ENCODE results near the gene ERC1.

ERC1 gene

DNA sequence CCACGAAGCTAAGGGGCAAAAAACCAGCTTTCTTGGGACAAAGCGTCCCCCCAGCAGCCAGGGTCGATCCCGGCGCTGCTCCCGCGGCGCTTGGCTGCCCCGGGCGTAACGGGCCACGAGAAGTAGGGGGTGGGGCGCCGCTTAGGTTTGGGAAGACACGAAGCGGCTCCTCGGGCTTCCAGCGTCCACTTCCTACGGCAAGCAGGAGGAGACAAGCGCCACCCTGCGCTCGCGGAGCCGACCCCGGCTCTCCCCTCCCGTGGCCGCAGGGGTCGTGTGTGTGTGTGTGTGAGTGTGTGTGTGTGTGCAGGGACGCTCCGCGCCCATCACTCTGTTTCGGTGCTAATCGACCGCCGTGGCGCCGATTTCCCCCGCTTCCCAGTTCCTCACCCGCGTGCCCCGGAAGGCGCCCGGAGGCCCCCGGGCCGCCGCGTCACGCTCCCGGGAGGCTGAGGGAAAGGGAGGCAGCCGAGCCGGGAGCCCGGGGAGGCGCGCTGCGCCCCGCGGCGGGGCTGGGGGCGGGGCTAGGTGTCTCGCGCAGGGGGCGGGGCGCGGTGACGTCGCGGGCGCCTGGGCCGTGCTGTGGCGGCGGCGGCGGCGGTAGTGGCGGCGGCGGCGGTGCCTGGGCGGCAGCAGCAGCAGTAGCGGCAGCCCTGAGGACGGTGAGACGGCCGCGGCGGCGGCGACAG, at the start of gene ERC1:
Gene ERC1, plus strand, starts transcription at position 563 of the 689 bp plus-strand sequence. CDS start 36,681 bp downstream, outside the sequence.
- DNase-seq: peak; percentile 70

DNA sequence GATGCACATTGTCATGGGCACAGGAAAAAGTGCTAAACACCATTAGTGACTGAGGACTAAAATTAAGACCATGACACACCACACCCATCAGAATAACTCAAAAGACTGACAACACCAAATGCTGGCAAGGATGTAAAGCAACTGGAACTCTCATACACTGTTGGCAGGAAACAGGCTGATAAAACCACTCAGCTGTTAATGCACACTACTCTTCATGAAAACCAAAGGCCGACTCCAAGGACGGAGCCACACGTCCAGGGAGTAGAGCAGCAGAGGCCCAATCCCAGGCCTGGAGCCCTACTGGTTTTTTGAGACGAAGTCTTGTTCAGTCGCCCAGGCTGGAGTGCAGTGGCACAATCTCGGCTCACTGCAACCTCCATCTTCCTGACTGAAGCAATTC, 48.0 kb upstream of the ERC1 start:
- no peak for DNase-seq

DNA sequence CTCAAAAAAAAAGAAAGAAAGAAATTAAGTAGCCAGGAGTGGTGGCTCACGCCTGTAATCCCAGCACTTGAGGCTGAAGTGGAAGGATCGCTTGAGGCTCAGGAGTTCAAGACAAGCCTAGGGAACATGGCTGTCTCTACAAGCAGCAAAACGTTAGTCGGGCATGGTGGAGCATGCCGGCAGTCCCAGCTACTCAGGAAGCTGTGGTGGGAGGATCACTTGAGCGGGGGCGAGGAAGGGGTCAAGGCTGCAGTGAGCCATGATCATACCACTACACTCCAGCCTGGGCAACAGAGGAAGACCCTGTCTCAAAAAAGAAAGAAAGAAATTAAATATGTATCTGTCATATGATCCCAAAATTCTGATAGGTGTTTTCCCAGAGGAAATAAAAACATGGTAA, 46.8 kb upstream of the ERC1 start:
- DNase-seq: no peak

DNA sequence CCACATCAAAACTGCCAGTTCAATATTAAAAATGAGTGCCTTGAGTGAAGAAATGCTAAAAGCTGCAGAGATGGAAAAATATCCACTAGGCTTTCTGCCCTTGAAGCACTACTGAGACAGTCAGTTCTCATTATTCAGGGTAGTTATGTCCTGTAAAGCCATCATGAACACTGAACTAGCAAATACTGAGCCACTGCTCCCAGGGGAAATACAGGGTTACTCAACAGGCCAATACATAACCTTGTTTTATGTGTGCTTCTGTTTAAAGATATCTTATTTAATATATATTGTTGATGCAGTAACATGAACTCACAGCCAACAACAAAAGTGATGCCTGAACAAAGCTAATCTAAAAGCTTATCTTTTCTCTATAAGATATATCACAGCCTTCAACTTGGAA, 44.8 kb upstream of the ERC1 start:
- DNase-seq: no peak

DNA sequence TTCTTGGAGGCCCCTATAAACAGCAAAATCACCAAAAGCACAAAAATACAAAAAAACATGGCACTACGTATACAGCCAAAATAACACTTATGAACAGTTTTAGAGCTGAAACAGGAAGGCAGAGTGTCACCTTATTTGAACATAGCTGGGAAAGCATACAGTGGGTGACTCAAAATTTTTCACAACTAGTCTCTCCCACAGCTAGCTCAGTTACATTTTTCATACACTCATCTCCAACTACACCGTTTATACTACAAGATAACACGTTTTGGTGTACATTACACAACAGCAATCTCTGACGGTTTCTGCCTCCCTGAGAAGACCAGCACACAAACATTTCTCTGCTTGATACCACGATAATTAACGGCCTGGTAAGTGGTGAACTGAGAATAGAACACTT, 44.4 kb upstream of the ERC1 start:
- DNase-seq: no peak

DNA sequence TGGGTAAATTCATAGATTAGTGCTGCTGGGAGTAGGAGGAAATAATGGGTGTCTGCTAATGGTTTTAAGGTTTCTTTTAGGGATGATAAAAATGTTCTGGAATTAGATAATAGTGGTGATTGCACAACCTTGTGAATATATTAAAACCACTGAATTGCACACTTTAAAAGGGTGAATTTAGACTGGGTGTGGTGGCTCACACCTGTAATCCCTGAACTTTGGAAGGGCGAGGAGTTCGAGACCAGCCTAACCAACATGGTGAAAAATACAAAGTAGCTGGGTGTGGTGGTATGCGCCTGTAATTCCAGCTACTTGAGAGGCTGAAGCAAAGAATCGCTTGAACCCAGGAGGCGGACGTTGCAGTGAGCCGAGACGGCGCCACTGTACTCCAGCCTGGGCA, 42.8 kb upstream of the ERC1 start:
- no peak for DNase-seq

DNA sequence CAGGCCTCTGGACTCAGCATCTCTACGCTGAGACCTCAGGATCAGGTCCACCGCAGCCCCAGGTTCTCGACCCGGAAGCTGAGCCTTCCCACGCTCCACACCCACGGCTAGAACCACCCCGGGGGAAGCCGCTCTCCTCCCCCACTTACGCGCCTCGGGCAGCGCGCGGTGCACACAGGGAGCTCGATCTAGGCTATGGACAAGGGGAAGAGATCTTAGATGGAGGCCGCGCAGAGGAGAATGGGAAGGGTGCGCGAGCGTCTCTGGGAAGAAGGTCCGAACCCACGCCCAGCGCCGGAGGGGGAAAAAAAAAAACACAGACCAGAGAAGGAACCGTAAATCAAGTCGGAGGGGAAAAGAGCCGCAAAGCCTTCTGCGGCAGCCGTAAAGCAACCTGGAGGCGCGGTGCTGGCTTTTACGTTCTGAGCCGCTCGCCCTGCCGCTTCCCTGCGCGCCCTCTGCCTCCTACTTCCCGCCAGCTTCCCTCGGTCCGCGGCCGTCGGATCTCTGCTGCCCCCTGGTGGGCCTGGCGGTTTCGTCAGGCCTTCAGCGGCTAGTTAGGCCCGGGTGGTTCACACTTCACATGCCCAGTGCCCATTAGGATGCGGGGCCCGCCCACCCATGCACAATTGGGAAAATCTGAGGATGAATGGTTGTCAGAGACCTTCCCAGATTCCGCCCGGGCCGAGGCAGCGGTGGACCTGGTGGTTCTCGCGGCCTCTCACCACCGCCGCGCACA, 41.4 kb upstream of the ERC1 start, which contains the start of gene RAD52:
Gene RAD52, minus strand, starts transcription at position 242 of the 739 bp plus-strand sequence. CDS start 16,636 bp downstream, outside the sequence.
- DNase-seq: peak; percentile 99

DNA sequence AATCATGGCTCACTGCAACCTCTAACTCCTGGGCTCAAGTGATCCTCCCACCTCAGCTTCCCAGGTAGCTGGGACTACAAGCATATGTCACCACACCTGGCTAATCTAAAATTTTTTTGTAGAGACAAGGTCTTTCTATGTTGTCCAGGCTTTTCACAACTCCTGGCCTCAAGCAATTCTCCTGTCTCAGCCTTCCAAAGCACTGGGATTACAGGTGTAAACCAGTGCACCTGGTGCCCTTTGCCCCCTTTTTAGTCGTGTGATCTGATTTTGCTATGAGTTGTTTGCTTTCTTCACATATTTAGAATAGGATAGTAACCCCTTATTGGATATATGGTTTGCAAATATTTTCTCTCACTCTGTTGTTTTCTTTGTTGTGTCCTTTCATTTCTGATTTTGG, 39.8 kb upstream of the ERC1 start:
- no peak for DNase-seq

DNA sequence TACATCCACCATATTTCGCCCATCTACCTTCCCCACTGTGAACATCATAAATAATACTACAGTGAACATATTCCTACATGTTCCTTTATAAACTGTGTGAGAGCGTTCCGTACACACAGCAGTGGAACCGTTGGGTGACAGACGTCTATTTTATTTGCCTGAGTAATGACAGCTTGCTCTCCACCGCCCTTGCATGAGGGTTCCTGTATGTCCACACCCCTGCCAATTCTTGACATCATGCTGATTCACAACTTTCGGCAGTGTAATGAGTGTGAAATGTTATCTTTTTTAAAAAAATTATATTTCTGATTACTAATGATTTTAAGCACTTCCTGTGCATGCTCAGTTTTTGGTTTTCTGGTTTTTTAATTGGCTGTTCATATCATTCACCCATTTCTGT, 37.2 kb upstream of the ERC1 start:
- no peak for DNase-seq

DNA sequence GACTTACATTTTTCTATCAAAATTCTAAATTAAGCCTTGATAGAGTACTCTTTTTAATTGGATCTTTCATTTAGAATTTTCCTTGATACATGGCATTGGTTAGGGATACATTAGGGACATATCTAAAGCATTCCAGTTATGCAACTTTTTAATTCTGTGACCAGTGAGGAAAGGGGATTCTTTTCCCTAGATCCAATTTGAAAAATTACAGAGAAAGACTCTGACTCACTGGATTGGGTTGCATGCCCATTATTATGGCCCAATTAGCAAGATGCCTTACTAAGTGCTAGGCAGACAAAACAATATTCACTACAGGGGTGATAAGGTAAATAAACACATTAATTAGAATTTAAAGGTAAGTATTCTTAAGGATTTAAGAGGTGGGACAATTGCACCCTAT, 36.3 kb upstream of the ERC1 start:
- DNase-seq: no peak

DNA sequence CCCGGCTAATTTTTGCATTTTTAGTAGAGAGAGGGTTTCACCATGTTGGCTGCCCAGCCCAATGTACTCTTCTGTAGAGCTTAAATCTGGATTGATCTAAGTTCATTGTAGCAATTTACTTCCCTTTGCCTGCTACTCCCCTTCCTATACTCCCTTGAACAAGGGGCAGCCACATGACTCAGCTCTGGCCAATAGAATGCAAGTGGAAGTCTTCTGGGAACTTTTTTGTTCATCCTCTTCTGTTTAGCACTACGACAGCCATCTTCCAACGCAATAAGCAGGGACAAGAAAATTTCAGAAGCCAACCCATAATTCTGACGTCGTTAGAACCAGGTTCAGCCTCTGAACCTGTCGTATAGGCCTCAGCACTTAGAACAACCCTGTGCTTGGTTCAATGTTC, 35.1 kb upstream of the ERC1 start:
- DNase-seq: no peak

DNA sequence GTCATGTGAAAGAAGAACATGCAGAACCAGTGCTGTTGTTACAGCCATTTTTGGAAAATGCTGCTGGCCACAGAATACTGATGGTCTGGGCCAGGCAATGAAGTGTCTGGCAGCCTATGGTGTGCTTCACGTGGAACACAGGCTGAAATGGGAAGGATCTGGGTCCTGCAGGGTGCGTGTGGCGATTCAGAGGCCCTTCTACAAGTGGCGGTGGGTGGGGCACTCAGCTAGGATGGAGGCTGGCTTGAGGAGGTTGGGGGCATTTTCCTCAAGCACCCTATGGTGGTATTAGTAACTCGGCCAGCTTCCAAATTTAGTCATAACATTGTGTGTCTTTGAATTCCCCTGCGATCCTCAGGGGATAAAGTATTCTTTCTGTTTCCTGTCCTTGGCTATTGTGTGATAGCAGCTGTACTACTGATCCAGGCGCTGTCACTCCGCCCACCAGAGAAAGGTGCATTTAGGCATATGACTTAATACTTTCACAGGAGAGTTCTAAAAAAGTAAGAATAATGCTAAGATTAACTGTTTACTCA, 32.4 kb upstream of the ERC1 start:
- peak; percentile 53 for DNase-seq

DNA sequence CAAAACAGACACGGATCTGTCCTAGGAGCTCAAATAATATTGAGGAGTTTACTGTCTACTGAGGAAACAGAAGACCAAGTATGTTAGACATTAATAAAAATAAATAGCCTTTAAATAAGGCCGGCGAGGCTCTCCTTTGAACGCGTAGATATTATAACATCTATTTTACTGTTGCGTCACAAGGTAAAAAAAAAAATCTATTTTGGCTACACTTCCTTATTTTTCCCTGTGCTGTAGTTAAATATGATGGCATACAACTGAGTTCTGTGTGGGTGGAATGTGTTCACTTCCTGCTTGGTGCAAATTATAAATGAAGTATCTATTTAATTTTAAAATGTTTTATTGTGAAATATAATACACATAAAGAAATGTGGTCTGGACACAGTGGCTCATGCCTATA, 24.3 kb upstream of the ERC1 start:
- DNase-seq: no peak

DNA sequence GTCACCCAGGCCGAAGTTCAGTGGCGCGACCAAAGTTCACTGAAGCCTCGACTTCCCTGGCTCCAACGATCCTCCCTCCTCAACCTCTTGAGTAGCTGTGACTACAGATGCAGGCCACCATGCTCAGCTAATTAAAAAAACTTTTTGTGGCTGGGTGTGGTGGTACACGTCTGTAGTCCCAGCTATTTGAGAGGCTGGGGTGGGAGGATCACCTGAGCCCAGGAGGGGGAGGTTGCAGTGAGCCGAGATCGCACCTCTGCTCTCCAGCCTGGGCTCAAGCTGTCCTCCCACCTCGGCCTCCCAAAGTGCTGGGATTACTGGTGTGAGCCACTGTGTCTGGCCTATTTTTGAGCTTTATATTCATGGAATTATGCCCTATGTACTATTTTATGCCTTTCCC, 23.4 kb upstream of the ERC1 start:
- DNase-seq: no peak

DNA sequence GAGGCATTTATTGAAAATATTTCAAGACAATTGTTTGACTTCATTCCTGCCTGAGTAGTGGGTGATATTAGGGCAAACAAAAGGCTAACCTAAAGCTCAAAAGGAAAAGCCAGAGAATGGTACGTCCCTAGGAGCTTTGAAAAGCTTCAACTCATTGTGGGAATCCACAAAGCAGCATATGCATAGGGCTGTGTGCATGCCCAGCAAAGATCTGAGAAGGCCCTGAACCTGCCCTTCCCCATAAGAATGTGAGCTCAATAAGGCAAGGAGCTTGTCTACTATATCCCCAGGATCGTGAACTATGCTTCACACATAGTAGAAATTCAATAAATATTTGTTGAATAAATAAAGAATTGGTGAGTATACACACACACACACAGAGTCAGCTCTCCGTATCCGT, 22.5 kb upstream of the ERC1 start:
- no peak for DNase-seq

DNA sequence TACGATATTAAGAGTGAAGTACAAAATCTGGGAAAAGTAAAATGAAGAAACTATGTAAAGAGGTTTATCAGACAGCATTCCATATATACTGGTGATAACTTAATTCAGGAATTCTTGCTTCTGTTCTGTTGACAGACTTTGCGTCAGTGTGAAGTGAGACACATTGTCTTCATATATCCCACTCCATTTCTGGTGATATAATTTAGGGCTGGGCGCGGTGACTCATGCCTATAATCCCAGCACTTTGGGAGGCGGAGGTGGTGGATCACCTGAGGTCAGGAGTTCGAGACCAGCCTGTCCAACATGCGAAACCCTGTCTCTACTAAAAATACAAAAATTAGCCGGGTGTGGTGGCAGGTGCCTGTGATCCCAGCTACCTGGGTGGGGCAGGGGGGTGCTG, 21.2 kb upstream of the ERC1 start:
- DNase-seq: no peak

DNA sequence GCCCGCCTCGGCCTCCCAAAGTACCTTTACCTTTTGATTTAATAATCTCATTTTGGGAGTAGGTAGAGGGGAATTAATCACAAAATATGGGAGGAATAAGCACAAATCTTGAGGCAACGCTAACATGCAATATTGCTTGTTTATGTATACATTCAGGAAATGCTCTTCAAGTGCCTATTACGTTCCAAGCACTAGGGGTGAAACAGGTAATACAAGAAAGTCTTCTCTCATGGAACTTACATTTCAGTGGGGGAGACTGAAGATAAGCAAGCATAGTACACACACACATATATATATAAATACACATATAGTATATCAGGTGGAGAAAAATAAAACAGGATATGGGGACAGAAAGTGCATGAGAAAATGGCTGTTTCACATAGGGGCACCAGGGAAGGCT, 19.0 kb upstream of the ERC1 start:
- no peak for DNase-seq

DNA sequence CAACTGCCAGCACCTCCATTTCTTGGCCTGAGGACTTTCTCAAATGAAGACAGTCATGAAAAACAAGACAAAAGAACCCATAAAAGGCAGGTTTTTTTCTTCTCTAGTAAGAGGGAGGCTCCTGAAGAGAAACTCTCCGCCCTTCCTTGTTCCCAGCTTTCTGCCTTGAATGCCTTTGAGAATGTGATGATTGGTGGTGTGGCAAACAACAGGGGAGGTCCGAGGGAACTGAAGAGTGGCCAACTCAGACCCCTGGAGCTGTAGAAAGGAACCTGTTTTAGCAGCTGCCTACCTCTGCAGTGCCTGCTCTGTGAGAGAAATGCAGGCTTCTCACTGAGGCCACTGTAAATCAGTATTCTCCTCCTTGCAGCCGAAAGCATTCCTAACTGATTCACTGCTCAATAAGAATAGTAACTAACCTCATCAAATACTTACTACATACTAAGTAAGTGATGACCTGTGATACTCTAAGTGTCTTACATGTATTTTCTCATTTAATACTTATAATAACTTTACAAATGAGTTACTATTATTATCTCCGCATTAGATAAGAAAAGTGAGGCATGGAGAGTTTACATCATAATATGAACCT, 16.7 kb upstream of the ERC1 start:
- no peak for DNase-seq

DNA sequence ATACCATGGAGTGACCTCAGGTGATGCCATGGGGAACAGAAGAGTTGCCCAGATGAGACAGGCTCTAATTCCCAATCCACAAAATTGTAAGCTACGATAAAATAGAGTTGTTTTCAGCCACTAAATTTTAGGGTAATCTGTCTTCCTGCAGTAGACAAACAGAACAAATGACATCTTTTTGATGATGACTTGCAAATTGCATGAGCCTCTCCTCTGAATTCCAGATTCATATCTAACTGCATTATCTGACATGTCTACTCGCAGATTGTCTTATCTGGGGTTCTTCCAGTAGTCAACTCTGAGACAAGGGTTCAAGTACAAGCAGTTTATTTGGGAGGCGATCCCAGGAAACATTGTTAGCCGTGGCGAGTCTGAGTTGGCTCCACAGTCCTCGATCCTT, 14.4 kb upstream of the ERC1 start:
- no peak for DNase-seq

DNA sequence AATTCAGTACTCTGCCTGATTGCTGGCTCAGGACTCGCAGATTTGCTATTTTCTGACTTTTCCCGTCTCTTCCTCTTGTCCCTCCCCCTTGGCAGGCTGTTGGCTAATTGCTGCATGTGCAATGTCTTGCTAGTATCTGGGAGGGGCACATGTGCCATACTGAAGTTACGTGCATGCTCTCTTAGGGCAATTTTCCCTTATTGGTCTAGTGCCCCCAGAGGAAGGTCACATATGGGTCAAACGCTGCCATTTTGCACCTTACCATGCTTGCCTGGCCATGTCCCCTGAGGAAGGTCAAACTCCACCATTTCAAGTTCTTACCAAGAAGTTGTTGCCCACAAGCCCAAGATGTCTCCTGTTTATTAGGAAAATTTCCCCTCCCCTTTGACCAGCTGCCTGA, 13.9 kb upstream of the ERC1 start:
- no peak for DNase-seq

DNA sequence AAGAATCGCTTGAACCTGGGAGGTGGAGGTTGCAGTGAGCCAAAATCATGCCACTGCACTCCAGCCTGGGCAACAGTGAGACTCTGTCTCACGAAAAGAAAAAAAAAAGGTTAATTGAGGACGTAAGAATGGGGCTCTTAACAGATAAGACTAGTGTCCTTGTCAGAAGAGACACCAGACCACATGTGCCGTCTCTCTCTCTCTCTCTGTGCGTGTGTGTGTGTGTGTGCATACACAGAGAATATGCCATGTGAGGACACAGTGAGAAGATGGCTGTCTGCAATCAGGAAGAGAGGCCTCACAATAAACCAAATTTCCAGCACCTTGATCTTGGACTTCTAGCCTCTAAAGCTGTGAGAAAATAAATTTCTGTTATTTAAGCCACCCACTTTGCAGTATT, 11.7 kb upstream of the ERC1 start:
- DNase-seq: no peak

DNA sequence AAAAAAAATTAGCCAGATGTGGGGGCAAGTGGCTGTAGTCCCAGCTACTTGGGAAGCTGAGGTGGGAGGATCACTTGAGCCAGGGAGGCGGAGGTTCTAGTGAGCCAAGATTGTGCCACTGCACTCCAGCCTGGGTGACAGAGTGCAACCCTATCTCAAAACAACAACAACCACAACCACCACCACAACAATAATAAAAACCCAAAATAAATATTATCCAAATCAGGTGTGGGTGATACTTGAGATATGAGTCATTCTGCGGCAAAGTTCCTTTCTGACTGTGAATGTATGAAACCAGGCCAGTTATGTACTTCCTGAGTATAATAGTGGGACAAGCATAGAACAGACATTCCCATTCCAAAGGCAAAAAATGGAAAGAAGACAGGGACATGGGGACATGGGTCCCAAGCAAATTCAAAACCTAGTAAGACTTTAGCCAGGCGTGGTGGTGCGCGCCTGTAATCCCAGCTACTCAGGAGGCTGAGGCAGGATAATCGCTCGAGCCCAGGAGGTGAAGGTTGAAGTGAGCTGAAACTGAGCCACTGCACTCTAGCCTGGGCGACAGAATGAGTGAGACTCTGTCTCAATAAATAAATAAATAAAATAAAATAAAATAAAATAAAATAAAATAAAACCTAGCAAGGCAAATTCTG, 9.7 kb upstream of the ERC1 start:
- DNase-seq: no peak

DNA sequence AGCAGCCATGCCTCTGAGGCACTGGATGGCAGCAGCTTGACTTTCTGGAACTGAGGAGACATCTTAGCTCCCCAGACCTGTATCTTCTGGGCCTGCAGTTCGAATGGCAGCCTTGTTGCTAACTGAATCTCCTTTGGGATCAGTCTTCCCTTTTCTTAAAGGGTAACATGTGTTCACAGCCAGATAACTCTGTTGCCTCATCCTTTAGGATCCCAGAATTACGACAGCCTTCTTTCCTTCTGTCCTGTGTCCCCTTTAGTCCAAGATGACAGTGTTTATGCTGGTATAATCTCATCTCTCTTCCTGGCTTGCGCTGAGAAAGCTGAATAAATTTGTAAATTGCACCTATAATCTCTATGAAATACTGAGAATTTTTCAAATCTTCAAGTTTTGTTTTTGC, 9.1 kb upstream of the ERC1 start:
- no peak for DNase-seq

DNA sequence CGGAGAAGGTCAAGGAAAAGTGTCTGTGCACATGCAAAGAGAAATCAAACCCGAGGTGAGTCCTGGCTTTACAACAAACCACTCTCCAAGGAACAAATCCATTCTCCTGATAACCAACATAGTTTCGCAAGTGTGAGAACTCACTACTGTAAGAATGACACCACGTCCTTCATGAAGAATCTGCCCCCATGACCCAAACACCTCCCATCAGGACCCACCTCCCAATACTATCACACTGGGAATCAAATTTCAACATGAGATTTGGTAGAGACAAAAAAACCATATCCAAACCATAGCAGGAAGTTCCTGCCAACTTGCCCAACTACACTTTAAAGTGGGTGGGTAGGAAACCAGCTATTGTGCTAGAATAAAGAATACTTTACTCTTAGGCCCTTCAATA, 2.4 kb upstream of the ERC1 start:
- DNase-seq: no peak

Measured in DMS153 (cell line).